Activated CD4-positive, alpha-beta T cell treated with anti-CD3 and anti-CD28 coated beads for 24 hours (primary cell): ENCODE results near the gene SLC1A1.

Experiments
- DNase-seq, 2 donors: peaks; one replicate each; pipeline ENCODE4 v3.0.0-alpha.2; 2020; ENCODE audit warnings: low read depth in 2 of 2

SLC1A1 gene

DNA sequence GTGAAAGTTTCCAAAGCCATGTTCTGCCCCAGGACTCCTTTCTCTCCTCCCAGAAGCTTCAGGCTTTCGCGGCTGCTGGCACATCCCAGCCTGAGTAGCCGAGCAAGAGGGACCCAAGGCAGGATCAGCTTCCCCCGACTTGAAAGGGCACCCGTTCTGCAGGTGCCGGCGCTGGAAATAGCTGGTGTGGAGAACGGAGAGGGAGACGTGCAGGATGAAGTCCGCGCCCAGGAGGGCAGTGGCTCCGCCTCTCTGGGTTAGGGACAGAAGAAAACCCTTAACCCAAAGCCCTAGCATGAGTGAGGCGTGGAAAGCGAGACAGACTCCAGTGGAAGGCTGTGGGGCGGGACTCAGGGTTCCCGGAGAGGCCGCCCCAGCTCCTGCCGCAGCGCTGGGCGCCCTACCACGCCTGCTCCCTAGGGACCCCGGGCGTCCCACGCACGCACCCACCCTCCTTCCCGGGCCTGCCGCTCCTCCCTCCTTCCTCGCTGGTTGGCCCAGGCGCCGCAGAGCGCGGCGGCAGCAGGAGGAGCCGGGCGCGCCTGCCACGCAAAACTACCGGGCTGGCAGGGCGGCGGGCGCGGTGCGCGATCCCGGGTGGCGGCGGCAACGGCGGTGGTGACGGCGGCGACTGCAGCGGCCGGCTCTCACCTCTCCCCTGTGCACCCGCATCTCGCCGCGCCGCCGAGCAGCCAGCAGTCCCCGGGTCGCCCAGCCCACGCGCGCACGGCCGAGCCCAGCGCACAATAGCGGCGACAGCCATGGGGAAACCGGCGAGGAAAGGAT lies at the start of gene SLC1A1:
Gene SLC1A1 (plus strand): TSS at position 550 of the 786 bp plus-strand sequence. CDS start 212 bp downstream, at position 762.
- peak in 1 of 2 donors; percentile 18 for DNase-seq

DNA sequence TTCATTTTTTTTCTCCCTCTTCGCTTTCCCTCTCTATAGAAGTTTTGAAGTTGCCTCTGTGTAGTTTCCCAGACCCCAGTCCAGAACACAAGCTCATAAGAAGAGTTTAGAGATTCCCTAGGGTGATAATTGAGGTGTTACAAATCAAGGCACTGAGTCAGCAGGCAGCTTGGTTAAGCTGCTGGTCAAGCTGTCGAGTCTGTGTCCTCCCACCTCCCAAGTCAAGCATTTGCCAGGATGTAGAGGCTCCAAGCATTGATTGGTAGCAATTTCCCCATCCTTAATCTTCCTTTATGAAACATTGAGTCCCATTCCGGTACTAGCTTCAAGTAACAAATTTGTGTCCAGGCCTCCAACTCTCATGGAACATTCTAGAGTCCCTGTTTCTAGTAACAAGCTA lies 47.5 kb upstream of the SLC1A1 start:
- DNase-seq = no peak

DNA sequence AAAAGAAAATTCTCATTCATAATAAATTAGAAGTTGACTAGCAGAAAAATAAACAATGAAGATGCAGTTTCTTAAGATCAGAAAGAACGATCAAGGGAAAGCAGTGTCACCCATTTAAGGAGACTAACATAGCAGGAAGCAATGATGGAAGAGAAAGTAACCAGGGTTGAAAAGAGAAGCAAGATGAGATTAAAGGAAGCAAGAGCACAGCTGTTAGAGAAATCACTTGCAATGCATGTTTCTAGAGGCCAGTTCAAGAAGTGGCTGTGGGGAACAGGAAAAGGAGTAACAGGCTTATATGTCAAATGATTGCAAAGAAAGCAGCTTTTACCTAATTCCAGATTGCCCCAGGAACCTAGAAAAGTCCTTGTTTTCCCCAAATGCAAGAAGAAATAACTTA lies 46.8 kb upstream of the SLC1A1 start:
- no peak for DNase-seq

DNA sequence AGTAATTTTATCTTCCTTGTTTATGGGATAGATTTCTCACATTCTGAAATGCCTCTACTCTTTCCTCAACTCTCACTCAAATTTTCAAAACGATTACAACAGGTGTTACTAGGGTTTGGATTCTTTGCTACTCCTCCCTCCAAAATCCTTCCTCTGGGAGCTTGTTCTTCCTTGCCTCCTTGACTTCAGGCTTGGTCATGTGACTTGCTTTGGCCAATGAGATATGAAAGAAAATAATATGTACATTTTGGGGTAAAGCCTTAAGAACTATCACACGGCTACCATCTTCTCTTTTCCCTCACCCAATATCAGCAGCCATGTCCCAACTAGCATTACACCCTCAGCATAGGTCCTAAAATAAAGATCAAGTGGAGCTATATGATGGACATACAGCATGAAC lies 28.8 kb upstream of the SLC1A1 start:
- DNase-seq = no peak

DNA sequence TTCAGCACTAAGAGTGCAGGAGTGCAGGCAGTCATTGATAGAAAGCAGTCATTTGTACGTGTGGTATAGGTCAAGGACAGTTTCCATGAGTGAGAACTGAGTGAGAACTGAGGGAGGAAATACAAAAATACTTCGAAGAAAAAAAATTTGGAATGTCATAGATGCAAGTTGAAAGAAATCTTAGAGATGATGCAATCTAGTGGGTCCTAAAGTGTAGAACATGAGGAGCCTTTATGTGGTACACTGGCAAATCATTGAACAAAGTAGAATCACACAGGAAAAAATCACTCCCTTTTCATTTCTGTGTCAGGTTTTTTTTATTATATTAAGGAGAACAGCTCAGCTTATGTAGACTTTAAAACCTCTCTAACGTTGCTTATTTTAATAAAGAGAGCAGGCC lies 26.4 kb upstream of the SLC1A1 start:
- DNase-seq = no peak

DNA sequence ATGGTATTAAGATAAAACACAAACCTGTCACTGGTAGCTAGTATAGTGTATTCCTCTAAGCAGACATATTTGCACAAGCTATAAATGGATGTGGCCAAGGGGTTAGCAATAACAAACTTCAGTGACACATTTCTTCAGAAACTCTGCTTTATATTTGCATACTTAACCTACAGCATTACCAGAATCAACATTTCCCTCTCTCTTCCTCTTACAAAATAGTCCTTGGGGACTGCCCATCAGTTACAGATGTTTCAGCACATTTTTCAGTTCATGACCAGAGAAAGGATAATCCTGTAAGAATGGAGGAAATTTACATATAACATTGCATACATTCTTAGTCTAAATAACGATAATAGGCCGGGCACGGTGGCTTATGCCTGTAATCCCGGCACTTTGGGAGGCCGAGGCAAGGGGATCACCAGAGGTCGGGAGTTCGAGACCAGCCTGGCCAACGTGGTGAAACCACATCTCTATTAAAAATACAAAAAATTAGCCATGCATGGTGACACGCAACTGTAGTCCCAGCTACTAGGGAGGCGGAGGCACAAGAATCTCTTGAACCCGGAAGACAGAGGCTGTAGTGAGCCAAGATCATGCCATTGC lies 25.3 kb upstream of the SLC1A1 start:
- no peak for DNase-seq

DNA sequence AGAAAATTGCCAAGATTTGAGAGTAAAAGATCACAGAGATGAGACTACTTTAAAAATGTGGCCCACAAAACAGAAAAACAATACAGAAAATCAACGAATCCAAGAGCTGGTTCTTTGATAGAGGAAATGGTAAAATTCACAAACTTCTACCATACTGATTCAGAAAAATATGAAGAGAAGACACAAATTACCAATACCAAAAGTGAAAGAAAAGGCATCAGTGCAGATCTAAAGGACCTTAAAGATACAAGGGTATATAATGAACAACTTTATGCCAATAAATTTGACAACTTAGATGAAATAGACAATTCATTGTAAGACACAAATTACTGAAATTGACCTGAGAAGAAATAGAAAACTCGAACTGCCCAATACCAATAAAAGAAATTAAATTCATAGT lies 24.4 kb upstream of the SLC1A1 start:
- no peak for DNase-seq

DNA sequence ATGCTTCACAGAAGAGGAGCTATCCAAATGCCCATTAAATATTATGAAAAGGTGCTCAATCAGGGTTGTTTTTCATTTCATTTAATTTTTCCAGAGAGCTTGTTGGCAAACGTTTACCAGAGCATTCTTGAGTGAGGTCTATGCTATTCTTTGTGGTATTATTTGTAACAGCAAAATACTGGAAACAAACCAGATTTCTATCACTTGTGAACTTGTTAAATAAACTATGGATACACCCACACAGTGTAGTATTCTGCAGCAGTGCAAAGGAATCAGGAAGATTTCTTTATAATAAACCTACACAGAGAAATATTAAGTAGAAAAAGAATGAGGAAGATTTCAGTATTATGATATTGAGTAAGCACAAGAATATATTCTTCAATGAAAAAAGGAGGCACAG lies 15.0 kb upstream of the SLC1A1 start:
- DNase-seq = no peak

DNA sequence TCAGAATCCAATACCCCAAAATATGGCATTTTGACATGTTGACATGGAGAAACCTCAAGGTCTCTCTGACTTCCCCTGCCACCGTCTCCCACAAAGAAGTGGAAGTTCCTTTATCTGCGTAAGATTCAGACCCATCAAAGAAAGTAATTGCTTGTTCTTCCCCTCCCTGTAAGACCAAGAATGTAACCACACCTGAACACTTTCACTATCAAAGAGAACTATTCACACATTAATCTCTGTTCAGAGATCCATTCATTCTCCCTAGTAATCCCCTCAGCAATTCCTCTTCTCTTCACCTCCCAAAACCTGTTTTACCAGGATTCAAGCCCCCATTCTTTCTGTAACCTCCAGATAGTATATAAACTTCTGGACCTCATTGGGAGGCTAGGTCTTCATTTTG lies 4.1 kb upstream of the SLC1A1 start:
- no peak for DNase-seq

DNA sequence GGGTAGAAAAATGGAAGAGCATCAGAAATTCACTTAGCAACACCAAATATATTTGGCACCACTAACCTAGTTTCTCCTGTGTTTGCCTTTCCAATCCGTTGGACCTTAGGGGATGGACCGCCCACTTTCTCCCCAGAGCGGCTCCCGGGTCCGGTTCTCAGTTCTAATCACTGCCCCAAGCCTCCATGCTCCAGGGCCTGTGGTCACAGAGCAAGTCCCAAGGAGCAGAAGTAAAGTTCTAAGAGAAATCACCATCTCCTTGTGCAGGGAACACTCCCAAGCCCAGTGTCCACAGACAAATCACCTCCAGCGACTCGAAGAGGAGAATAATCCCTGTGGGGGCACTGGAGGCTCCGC lies 728 bp upstream of the SLC1A1 start:
- no peak for DNase-seq

DNA sequence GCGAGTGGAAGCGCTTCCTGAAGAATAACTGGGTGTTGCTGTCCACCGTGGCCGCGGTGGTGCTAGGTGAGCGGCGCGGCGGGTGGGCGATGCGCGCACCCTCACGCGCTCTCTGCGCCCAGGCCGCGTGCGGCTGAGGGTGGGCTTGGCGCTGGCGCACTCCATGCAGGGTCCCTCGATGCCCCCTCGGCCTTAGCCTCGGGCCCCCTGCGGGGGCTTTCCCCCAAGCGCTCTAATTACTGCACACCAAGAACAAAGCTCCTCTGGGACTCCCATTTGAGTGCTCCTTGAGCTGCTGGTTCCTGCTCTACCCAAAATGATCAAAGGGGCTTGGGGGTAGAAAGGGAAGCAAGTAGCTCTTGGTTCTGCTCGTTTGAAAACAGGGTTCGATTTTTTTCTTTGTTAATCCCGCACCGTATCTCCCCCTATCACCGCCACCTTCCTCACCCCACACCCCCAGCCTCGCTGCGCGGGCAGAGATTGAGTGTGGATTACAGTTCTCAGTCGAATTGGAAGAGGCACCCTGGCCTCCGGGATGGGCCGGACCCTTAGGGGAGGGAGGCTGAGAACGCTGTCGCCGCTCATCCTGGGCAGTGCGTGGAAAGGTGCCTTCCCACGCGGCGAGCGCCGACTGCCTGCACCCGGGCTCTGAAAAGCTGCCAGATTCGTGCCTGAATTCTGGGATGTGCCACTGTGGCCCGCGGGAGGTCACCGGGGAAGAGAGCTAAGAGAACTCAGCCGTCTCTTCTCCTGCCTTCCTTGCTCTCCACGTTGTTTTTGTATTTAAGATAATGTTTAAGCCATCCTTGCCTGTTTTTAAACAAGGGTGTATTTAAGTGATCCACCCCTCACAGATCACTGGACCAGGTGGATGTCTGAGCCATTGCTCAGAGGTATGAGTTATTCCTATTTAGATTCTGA lies 697 bp downstream of the SLC1A1 start:
- no peak for DNase-seq

DNA sequence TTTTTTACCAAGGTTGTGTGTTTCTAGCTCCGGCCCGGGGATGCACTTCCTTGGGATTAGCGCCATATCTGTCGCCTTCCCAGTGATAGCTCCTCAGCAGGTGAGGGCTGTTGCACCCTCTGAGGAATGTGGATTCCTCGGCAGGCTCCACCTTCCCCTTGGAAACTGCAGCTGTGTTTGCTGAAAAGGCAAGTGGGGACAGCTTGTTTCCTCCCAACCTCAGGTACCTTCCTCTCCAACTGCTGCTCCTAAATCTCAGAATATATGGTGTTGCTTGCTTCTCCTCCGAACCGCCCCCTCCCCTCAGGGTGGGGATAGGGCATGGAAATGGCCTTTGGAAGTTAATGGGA lies 1.3 kb downstream of the SLC1A1 start:
- no peak for DNase-seq

DNA sequence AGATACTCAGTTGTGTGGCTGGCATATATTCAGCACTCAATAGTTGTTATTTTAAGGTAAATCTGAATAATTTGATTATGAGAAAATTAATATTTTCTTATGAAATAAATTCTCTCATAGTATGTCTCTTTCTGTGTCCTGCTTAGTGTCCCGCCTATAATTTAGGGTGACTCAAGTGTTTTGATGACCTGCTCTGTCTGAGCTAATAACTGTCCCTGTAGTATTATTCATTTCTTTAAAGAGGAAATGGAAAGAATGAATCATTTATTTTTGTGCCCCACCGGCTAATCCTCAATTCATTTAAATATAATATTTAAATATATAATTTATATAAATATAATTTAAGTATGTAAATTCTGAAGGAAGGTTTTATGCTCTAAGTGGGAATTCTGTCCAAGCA lies 4.1 kb downstream of the SLC1A1 start:
- no peak for DNase-seq

DNA sequence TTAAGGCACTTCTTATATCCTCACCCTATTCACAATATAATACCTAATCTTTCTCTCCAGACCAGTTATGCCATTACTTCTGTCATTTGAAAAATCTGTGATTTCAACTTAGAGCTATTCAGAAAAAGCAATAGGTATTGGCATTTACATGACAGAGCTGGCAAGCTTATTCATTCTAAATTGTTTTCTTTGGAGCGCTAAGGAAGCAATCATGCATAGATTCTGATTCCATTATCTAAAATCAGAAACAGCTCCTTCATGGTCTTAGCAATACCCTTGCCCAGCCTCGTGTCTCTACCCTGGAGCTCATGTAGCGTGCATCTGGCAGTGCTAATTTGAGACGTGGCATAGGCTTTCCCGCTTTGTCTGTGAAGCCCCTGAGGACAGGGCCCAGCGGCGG lies 4.5 kb downstream of the SLC1A1 start:
- DNase-seq = no peak

DNA sequence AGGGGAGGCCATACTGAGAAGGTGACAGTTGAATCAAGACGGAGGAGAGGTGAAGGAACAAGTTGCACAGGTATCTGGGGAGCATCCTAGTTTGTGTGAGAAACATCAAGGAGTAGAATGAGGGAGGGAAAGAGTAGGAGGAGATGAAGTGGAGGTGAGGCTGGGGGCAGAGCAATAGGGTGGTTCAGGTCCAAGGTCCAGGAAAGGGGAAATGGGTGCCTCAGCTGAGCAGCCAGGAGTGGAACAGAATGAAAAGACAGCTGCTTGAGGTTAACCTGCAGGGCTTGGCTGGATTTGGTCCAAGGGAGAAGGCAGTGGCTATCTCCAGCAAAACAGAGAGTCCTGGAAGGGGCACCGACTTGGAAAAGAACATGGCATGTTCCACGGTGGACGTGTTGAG lies 5.3 kb downstream of the SLC1A1 start:
- no peak for DNase-seq

DNA sequence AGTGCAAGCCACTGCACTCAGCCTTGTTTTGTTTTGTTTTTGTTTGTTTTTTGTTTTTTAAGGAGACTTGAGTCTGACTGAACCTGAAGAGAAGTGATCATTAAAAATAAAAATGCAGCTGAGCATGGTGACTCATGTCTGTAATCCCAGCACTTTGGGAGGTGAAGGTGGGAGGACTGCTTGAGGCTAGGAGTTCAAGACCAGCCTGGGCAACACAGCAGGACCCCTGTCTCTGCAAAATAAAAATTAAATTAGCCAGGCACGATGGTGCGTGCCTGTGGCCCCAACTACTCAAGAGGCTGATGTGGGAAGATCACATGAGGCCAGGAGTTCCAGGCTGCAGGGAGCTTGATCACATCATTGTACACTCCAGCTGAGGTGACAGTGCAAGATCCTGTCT lies 6.2 kb downstream of the SLC1A1 start:
- DNase-seq = no peak

DNA sequence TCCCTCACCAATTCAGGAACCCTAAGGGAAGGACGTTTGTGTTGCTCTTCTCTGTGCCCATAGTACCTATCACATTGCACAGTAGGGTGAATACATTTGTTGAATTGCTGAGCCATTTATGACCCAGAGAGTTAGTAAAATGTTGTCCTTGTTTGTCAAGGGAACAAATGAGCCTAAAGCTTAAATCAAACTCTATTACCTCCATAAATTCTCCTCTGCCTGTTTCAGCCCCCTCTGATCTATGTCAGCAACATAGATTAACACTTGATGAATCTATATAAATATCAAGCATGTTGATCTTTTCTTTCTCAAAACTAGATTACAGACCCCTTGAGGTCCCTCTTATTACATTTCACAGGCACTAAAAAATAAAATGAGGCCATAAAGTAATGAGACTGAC lies 7.1 kb downstream of the SLC1A1 start:
- DNase-seq = no peak

DNA sequence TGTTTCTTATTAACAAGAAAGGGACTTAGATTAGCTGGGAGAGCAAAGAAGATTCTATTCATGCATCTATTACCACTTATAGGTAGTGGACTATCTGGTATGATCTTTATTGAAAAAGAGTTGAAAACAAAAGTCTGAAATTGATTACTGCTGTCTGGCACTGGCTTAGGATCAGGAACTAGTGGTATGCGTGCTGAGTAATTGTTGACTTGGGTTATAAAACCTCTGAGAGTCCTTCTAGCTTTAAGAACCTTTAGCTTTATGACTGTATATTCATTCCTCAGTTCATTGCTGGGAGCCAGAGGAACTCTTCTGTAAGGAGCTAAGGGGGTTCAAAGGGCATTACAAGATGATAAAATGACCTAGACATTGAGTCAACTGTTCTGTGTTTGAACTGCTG lies 7.6 kb downstream of the SLC1A1 start:
- DNase-seq = no peak

DNA sequence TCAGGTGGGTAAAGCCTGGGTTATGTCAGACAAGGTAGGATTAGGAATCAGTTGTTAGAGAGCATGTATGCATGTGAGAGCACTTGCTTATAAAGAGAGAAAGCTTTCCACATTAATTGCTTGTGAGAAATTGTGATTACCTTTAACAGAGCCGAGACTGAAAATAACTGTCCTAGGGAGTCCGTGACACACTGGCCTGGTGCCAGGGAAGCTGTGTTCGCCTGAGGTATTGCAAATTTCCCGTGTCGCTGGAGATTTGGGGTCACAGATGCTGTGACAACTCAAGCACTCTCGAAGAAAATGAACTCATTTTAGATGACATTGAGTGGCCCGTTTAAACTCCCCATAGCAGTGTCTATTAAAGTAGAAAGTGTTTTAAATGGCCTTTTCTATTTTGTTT lies 9.6 kb downstream of the SLC1A1 start:
- DNase-seq = no peak

DNA sequence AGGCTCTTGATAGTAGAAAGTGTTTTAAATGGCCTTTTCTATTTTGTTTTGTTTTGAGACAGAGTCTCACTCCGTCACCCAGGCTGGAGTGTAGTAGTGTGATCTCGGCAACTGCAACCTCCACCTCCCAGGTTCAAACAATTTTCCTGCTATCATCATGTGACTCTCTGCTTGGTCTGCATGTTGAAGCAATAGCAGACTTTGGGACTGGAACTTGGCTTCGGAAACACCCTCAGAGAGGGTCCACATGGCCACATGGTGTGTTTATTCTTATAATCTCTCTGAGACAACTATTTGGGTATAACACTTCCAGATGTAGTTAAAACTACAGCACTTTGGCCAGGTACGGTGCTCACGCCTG lies 10.9 kb downstream of the SLC1A1 start:
- no peak for DNase-seq

DNA sequence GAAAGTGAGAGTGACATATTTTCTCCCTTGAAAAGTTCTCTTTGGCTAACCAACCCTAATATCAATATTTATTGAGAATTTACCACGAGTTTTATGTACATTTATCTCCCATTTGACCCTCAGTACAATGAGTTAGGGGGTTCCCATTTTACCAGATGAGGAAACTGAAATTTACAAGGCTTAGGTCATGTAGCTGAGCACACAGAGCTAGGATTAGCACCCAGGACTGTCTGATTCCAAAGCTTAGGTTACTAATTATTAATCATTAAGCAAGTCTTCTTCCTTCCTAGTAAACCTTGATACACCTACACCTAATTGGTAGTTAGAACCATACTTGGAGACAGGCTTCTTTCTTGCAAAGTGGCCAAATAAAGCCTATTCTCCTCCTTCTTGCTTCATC lies 12.2 kb downstream of the SLC1A1 start:
- DNase-seq = no peak

DNA sequence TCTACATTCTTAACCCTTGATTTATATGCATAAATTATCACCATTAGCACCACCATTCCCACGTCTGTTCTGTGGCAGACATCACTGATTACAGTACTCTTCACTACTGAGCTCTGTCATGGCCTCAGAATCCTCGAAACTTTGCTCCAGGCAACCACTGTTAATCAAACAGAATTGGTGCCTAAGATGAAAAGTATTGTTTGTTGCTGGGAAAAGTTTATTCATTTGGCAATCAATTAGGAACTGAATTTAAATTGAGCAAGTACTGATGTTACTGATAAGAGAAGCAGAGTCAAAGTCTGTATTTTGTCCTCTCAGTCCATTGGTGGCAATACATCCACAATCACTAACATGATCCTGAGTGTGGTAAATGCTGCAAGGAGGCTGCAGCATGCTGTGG lies 12.8 kb downstream of the SLC1A1 start:
- no peak for DNase-seq

DNA sequence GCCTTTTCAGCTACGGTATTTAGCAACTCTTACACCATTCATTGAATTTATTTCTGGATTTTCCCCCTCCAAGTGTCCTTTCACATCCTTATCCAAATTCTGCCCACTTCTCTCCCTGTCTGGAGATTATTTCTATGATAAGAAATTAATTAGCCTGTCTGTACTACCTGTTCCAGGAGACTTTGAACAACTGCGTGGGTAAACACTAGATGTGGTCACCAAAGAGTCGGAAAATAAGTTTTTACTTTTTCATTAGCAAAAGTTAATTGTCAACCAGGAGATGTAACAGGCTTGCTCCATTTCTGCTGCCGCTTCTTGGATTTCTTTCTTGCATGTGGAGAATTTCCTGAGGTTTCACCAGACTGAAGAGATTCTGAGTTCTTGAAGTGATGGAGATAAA lies 14.0 kb downstream of the SLC1A1 start:
- no peak for DNase-seq
